Left cardiac atrium (tissue), 4 donors: ENCODE measurements around the gene KAZN. TPM values are rescaled to one million over a fixed set of nuclear protein-coding genes. Genes with fewer than 3 reads are reported as not detected.

Experiments
- ATAC-seq, 2 donors: fragments of 200-7000 bp; cut with Tn5 transposase; one replicate each; pipeline ENCODE4 v1.9.1; 2020; ENCODE audit warnings: mild to moderate bottlenecking in 2 of 2, moderate library complexity in 2 of 2
- DNase-seq: peaks from one replicate; pipeline ENCODE4 v3.0.0-alpha.2; 2020
- intact Hi-C, 2 donors: fragments of 100-400 bp; cut with DNase I; formaldehyde crosslinking; loops; one replicate each; pipeline versions ENCODE4 v1.14.1 to v1.15.1; 2022 to 2023
- total RNA-seq, 2 donors: library from RNA; stranded (reverse); fragmentation: NEBNext Ultra II Directional; extraction: Animal tissue kit (Norgen Biotek cat#: 25700); gene quantifications; one replicate each; pipeline ENCODE4 v1.2.1, GENCODE V29; 2021
- donor health status: DM: no; HTN: yes; CAD: no.
- donor health status: DM: no; HTN: yes; CAD: no; lungs with severe emphysema.
- donor health status: DM: yes; HTN: yes; CAD: no.
- donor health status: Dilated cardiomyopathy.

Gene KAZN
- total RNA-seq, 2 donors from 2014 or later: 12.6 to 15.7 TPM

DNA sequence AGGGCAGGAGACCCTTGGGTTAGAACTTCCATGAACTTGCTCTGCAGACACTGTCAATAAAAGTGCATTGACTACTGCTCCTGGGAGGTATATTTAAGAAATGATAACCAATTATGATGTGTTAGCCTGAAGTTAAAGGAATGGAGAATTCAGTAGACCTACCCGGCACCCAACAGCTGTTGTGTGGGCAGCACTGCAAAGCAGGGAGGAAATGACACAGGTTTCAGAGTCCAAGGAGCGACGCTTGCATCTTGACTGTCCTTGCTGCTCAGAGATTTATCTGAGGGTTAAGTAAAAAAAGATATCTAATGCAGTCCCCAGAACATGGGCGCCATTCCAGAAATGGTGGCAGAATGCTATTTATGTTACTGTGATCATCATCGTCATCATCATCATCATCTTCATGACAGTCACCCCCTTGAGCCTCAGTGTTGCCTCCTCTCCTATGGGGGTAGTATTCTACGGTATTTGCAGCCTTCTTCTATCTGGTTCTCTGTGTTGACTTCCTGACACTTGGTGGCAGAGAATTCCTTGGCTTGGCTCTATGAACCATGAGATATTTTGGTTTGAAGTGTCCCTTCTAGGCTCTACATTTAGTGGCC lies 225.9 kb downstream of the KAZN start:
- ATAC-seq (no peak), DNase-seq (no peak)
- intact Hi-C loops: no loop called here

DNA sequence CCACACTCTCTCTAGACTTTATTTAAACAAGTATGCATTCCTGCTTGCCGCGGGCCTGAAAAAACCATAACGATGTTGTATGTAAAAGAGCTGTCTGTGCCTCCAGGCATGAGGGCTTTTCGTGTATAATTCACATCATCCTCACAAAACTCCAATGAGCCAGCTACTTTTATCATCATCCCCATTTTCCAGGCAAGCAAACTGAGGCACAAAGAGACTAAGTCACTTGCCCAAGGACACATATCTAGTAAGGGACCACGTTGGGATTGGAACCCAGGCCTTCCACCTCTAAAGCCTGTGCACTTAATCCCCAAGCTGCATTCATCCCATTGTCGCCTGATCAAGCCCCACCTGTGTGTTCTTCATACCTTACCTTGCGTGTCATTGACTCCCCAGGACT lies 226.9 kb downstream of the KAZN start:
- DNase-seq (no peak), ATAC-seq (no peak)
- intact Hi-C loops: no loop called here

DNA sequence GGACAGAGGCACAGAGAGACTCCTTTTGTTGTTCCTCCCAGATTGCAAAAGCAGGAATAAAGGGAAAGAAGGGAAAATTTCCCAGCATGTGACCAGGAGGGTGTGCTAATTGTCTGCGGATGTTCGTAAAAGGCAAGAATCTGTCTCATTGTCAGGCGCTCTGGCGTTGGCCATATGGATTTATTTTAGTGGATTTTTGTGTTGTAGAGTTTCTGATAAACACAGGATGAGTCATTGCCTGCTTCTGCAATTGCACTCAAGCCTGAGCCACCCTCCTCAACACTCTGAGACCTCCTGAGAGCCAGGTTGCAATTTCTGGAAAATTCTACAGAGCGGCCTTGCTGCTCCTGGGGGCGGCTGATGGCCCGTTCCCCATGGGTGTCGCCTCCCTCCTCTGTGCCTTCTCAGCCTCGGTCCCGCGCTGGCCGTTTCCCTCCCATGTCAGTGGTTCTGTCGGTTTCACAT lies 227.7 kb downstream of the KAZN start:
- ATAC-seq (peak in 1 of 2 donors; percentile 19), DNase-seq (no peak)
- intact Hi-C loops: no loop called here

DNA sequence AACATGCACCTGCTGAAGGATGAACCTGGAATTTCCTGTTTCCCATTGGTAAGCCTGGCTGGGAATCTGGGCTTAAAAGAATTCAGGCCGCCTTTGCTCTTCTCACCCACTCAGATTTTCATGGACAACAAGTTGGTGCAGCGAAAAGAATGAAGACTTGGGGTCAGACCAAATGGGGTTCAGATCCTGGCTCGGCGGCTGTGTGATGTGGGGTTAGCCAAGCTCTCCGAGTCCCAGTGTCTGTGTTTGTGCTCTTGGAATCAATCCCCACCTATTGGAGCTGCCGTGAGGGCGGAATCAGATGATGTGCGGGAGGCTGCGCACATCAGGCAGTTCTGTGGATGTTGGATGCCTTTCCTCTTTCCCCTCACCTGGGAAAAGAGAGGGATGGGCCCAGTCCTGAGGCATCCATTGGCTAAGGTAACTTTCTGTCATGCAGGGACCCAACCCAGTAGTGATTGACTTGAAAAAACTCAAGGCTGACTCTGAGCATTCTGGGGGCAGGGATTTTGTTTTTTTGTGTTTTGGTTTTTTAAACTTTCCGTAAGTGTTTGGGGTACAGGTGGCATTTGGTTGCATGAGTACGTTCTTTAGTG lies 228.3 kb downstream of the KAZN start:
- DNase-seq: no peak
- intact Hi-C loops: no loop called here
- no peak for ATAC-seq

DNA sequence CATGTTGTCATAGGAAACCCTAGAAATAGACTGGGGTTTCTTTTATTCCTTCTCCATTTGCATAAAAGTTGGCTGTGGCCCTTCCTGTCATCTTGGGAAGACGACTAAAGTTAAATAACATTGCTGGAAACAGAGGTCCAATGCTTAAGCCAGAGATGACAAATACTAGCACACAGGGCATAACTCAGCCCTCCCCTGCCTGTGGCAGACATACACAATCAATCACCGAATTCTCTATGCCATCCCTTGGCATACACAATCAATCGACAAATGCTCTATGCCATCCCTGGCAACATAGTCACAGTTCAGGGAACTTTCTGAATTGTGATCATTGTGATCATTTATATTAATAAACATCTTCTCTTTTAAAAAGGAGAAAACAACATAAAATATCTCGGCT lies 229.4 kb downstream of the KAZN start:
- intact Hi-C loops: no loop called here
- DNase-seq (no peak), ATAC-seq (no peak)

DNA sequence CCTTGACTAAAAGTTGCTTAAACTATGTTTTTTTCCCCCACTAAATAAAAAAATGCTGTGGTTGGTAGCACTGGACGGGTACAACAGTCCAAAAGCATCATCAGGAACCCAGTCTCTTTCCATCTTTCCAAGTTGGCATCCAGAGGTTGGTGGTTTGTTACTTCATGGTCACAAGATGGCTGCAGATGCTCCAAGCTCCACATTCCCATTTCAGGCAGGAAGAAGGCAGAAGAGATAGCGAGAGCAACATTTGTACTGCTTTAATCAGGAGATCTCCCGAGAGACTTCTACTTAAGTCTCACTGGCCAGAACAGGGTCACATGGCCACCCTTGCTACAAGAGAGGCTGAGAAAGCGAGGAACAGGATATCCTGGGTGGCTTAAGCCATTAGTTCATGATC lies 230.2 kb downstream of the KAZN start:
- intact Hi-C loops: no loop called here
- DNase-seq (no peak), ATAC-seq (no peak)

DNA sequence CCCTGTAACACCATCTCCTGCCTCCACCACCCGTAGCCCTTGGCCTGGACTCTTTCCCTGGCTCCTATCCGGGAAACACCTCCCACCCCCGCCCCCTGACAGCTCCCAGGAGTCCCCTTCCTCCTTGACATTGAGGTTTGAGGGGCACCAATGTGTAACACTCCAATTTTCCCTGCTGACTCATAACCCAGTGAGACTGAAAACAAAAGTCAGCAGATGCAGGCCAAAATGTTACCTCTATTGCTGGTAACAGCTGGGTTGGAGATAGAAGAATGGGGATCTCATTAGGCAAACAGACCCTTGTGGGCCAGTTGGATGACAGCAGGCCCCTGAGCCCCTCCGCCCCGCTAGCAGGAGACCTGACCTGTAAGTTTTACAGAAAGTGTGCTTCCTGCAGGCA lies 237.2 kb downstream of the KAZN start:
- intact Hi-C loops: no loop called here

DNA sequence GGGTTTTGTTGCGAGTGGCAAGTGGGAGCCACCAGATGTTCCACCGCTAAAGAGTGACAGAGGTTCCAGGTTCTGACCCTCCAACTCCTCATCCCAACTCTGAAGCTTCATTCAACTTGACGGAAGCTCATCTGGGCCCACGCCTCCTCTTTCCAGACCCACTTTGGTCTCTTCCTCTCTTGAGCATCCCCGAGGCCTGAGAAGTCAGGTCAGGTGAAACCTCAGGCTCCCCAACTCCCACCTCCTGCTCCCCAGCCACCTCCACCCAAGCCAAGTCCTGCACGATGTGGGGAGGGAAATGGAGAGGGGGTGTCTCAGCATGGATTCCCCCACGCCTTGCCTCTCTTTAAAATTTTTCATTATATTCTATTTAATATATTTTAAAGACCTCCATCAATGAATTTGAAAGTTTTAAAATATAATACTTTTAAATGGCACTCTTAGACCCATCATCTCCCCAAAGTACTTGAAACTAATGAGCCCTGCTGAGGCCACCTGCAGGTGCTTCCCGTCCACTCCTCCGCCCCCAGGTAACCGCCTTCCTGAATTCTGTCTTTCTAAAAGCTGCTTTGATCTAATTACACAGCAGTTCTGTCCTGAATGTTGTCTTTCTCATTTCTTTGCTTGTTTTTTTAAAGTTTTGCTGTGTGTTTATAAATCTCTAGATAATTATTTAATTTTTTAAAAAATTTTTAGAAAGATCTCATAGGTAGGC lies 238.1 kb downstream of the KAZN start:
- intact Hi-C loops: no loop called here
- no peak for DNase-seq
- ATAC-seq: no peak

More for the DNA sequence above, 237.2 kb downstream of the KAZN start:
- DNase-seq (no peak), ATAC-seq (no peak)

DNA sequence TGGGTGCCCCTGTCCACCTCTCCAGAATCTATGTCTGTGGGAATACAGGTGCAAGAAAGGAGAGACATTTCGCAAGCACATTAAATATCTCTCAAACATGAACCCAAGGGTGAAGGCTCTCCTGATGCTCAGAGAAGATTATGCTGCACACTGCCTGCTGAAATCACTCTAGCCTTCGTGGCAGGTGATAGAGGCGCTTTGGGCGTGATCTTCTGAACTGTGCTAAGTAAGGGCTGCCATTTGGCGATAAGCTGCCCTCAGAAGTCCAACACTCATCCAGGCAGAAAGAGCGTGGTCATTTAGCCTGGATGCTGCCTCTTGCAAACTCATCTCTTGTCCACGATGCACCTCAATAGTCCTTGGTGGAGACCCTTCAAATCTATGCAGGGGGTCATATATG lies 241.9 kb downstream of the KAZN start:
- DNase-seq (no peak), ATAC-seq (no peak)
- intact Hi-C loops: no loop called here

DNA sequence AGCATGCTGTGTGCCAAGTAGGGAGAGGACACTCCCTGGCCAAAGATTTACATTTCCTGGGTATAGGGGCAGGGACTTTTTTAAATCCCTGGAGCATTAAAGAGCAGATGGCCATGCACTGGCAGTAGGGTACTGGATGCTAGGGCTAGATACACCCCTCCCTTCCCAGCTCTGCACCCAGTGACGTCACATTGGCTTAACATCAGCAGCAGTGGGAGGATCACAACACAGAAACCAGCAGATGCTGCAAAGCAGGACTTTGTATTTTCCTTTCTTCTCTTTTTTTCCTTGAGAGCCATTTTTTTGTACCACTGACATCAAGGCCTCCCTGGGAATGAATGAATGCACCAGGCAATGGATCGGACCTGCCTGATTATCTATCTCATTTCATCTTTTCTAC lies 243.0 kb downstream of the KAZN start:
- DNase-seq (no peak), ATAC-seq (no peak)
- intact Hi-C loops: no loop called here

DNA sequence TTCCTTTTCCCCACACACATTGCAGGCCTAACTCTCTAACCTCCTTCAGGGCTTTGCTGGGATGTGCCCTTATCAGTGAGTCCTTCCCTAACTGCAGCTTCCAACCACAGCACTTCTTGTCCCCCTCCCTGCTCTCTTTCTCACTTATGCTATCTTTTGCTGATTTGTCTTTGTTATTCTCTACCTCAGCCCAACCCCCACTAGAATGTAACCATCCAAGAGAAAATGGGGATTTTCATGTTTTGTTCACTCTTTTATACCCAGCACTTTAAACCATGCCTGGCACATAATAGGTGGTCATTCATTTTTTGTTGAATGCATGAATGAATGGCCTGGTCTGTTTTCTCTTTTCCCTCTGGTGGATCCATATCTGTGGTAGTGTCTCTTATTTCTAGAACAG lies 243.5 kb downstream of the KAZN start:
- intact Hi-C loops: no loop called here
- no peak for DNase-seq
- no peak for ATAC-seq

DNA sequence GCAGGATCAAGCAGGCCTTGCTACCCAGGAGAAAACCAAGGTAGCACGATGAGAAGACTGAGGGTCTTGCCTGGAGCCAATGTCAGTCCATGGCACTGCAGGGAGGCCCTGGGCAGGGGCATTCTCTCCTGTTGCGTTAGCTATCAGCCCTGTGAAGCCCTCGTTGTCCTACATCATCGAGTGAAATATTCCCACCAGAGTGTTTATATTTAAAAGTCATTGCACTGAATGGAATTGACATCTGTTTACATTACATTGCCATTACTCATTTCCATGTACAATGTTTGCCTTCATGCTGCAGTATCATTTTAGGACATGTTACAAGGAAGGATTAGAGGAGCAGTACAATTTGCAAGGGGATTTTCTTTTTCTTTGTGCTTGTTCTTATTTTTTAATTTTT lies 243.9 kb downstream of the KAZN start:
- ATAC-seq: no peak
- DNase-seq: no peak
- intact Hi-C loops: no loop called here

DNA sequence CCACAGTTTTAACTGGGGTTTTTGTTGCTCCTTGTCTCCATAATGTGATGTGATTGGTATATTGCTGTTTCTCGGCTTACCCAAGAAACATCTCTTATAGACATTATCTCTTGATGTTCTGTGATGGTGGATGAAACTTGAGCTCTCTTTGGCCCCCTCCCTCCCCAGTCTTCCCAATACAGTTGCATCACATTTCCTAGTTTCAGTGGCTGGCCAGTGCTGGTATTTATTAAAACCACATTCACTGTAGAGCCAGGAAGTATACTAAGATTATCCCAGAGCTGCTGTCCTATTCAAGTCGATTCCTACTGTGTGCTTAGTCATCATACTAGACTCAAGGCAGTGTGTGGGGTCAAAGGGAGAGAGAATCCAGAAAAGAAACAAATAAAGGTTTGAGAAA lies 244.4 kb downstream of the KAZN start:
- ATAC-seq (no peak), DNase-seq (no peak)
- intact Hi-C loops: no loop called here

DNA sequence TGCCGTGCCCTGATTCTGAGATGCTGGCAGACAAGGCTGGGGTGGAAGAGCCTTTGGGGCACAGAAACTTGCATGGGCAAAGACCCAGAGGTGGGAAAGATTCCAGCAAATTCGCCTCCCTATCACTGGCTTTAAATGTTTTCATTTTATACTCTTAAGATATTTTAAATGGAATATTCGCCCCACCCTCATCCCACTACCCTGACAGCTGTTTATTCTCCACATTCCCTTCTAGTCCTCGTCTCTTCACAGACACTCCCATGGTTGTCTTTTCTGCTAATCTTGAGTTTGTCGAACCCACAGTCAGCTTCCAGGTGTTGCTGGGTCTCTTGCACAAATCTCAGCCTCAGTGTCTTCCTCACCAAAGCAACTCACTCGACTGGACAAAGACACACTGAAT lies 245.0 kb downstream of the KAZN start:
- DNase-seq: no peak
- ATAC-seq: no peak
- intact Hi-C loops: no loop called here

DNA sequence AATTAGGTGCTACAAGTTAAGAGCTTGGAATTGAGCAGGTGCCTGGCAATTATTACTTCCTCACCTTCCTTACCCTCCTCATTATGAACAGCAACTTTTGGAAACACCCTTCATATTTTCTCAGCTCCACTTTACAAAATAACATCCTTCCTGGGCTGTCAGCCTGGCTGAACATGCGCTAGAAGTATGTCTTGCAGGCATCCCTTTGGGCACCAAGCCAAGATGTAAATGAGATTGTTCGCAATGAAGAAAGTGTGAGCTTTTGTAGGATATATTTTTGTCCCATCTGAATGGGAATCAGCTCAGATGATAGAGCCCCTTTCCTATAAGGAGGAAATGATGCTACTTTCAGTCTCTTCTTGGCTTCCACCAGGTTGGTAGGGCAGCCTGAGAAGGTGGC lies 245.9 kb downstream of the KAZN start:
- no peak for DNase-seq
- no peak for ATAC-seq
- intact Hi-C loops: no loop called here

DNA sequence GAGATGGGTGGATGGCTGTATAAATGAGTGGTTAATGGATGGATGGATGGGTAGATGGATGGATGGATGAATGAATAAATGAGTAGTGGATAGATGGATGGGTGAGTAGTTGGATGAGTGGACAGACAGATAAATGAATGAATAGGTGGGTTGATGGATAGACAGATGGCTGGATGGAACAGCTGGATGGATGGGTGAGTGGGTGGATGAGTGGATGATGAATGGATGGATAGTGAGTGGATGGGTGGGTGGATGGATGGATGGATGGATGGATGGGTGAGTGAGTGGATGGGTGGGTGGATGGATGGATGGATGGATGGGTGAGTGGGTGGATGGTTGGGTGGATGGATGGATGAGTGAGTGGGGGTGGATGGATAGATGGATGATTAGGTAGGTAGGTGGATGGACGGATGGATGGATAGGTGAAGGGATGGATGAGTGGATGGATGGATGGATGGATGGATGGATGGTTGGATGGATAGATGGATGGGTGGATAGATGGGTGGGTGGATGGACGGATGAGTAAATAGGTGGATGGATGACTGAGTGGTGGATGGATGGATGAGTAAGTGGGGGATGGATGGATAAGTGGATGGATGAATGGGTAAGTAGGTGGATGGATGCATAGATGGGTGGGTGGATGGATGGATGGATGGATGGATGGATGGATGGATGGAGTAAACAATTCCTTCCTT lies 246.6 kb downstream of the KAZN start:
- no peak for DNase-seq
- intact Hi-C loops: no loop called here
- ATAC-seq: no peak

DNA sequence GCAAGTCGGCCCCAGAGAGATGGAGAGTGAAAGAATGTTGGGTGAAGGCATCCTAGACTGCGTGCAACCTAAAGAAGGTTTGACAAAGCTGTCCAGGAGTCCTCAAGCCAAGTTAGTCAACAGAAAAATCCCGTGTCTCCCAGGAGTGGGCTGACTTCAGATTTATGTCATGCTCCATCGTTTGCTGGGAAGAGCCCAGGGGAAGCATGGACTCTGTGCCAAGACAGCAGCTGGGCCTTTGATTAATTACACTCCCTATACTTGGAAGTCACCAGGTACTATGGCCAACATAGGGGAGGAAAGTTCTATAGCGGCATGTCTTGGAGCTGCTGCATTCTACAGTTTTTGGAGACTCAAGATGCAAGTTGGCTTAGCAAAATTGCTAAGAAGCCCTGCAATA lies 247.4 kb downstream of the KAZN start:
- DNase-seq (no peak), ATAC-seq (no peak)
- intact Hi-C loops: no loop called here

DNA sequence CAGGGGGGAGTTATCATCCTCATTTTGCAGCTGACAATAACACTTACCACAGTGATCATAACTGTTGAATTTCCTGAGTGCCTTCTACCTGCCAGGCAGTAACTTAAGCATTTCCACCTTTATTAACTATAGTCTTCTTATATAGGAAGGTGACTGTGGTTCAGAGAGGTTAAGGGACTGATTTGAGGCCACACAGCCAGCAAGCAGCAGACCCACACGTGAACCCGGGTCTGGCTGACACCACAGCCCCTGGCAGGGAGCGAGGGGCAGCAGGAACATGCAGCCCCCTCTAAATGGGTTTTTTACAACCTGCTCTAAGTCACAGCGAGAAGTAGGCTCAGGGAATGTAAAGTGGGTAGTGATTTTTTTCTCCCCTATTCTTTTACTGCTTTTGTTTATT lies 248.2 kb downstream of the KAZN start:
- DNase-seq (no peak), ATAC-seq (no peak)
- intact Hi-C loops: no loop called here

DNA sequence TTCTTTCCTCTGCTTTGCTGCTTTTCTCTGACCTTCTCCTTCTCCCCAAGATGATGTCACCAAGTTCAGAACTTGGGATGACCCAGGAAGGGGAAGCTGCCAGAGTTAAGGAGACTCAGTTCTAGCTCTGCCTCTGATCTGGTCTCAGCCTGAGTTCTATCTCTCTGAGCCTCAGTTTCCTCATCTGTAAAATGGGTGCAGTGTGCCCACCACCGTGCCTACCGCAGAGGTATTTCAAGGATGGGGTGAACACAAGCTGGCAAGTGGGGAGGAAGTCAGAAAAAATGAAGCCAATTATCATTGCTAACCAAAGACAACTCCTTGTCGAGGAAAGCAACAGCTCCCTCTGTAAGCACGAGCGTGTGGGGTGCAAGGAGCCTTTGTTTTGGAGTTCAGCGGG lies 249.7 kb downstream of the KAZN start:
- intact Hi-C loops: no loop called here
- no peak for ATAC-seq
- no peak for DNase-seq

DNA sequence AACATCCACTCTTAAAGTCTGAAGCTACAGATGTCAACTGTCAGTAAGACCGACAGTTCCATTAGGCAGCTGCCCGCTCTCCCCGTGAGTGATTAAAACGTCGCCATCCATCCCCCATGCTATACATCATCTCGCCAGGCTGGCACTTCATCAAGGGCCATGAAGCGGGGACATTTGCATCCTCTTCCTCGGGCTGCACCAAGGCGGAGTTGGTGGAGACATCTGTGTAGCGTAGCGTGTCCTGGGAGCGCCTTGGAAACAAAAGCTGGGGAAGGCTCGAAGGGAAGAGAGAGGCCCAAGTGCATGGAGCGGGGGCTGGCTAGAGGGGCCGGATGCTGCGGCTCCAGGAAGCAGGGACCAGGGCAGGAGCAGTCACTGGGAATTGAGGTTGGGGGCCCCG lies 250.1 kb downstream of the KAZN start:
- ATAC-seq (no peak), DNase-seq (no peak)
- intact Hi-C loops: no loop called here
